ENCODE measurements around the gene HLA-G. TPM values are rescaled to one million over a fixed set of nuclear protein-coding genes. Genes with fewer than 3 reads are reported as not detected.
A peak's percentile ranks its signal among the peaks of the same experiment; 100 is the strongest.

Gene HLA-G
- polyA plus RNA-seq, 1 donor (not counting 4 experiments of a cell fraction or from before 2014, with no cell fraction given) = 0.84 TPM

DNA sequence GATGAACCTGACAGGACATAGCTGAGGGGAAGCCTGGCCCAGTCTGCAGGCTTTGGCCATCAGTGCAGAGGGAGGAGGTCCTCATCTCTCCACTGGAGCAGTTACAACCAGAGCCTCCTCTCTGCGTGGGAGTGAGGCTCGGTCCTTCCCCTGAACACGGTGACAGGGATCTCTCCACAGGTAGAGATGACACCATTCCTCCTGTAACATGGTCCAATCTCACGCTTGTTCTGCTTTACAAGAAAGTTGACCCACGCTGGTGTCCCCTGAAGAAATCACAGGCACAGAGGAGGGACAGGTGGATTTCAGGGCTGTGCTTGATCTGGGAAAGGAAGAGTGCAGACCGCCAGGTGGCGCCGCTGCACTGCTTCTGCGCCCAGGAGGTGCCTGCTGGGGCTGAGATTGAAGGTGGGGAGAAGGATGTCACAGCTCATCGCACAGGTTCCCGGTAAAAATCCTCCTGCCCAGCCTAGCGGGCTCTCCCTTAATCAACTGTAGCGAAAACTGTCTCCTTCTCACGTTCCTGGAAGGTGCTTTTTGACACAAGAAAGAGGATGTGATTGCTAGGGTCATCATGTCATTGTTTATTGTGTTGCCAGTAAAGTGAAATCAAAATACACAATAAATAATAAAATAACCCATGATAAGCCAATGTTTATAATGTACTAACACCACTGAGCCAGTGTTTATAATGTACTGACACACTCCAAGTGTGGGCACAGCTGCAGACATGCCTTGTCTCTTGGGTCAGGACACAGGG lies 20.4 kb downstream of the HLA-G start:
- no peaks in the 10 kb centered on the region for H3K9me3 ChIP-seq (ENCODE audit: control insufficient read depth, low read depth, low read length)
- FAIRE-seq = peak; percentile 48
- no peaks in the 10 kb centered on the region for H3K9me1 ChIP-seq (ENCODE audit: control insufficient read depth, extremely low read depth, insufficient read depth, low read length)
- peaks cover 4% of the 10 kb centered on the region for H3K4me1 ChIP-seq (ENCODE audit: control insufficient read depth, extremely low read depth, insufficient read depth, low read length)
- TF ChIP-seq, protein P1, sequence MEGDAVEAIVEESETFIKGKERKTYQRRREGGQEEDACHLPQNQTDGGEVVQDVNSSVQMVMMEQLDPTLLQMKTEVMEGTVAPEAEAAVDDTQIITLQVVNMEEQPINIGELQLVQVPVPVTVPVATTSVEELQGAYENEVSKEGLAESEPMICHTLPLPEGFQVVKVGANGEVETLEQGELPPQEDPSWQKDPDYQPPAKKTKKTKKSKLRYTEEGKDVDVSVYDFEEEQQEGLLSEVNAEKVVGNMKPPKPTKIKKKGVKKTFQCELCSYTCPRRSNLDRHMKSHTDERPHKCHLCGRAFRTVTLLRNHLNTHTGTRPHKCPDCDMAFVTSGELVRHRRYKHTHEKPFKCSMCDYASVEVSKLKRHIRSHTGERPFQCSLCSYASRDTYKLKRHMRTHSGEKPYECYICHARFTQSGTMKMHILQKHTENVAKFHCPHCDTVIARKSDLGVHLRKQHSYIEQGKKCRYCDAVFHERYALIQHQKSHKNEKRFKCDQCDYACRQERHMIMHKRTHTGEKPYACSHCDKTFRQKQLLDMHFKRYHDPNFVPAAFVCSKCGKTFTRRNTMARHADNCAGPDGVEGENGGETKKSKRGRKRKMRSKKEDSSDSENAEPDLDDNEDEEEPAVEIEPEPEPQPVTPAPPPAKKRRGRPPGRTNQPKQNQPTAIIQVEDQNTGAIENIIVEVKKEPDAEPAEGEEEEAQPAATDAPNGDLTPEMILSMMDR (optimal IDR thresholded peaks at IDR 0.05 in 1 of 3, IDR thresholded peaks at IDR 0.05 in 1 of 3, conservative IDR thresholded peaks at IDR 0.05 in 1 of 3; ENCODE audit: extremely low read depth in 1 of 3, insufficient read depth in 2 of 3, low read length in 3 of 3) = peak; percentile 93 to 99 (median 96)
- TF ChIP-seq EZH2 (IDR thresholded peaks at IDR 0.05; ENCODE audit: low read length) = no peak
- no peak overlapping the region for H2AFZ ChIP-seq (ENCODE audit: control insufficient read depth, low read length)
- H4K20me1 ChIP-seq (ENCODE audit: control insufficient read depth, extremely low read depth, insufficient read depth, low read length) = no peaks in the 10 kb centered on the region
- H3K36me3 ChIP-seq (ENCODE audit: control insufficient read depth in 2 of 2, extremely low read depth in 1 of 2, insufficient read depth in 2 of 2, low read length in 2 of 2) = no peaks in the 10 kb centered on the region
- H3K4me3 ChIP-seq (ENCODE audit: control insufficient read depth in 2 of 3, extremely low read depth in 1 of 3, insufficient read depth in 2 of 3, low read depth in 1 of 3, low read length in 3 of 3) = no peak overlapping the region
- dilution Hi-C loops (cut with MboI; ENCODE audit: extremely low pct_ligation_motif_present, low sequenced_read_pairs) = loop anchor here (10.0 kb wide), 1 partner anchor 167 kb away; no protein-coding TSS in a partner anchor
- peak; percentile 36 for DNase-seq (ENCODE audit: low read depth, low spot score)
- peaks cover 31% of the 10 kb centered on the region for H3K27me3 ChIP-seq (ENCODE audit: control insufficient read depth, extremely low read depth, insufficient read depth, low read length)
- no peak overlapping the region for H3K27ac ChIP-seq (ENCODE audit: control insufficient read depth, insufficient read depth, low read length)
- peak overlapping the region; percentile 20 for H3K4me2 ChIP-seq (ENCODE audit: control insufficient read depth, extremely low read depth, insufficient read depth, low read depth, low read length)
- no peak overlapping the region for H3K9ac ChIP-seq (ENCODE audit: control insufficient read depth, extremely low read depth, insufficient read depth, low read length)
- no peaks in the 10 kb centered on the region for H3K79me2 ChIP-seq (ENCODE audit: control insufficient read depth, insufficient read depth, low read length)

DNA sequence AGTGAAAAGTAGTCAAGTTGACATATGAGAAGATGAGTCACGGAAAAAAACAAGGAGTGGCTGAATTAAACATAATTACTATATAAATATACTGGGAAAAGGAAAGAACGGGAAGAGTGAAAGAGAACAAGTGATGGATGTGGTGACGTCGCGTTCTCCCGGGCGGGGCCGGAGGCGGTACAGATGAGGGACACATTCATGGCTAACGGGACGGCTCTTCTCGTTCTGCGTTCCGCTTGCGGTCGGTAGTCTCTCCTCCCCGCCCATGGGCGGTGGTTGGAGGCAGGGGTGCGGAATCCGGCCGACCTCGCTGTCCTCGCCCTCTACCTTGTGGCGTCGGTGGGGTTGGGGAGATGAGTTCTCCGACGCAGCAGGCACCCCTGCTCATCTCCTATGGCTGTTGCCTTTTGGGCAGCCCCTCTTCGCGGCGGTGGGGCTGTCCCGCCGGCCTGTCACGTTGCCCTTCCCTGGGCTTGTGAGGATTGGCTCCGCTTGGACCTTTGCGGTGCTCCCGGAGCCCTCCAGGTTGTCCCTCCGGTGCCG lies 22.5 kb downstream of the HLA-G start:
- dilution Hi-C loops (cut with MboI; ENCODE audit: extremely low pct_ligation_motif_present, low sequenced_read_pairs) = no loop called here
- no peak for DNase-seq (ENCODE audit: low read depth, low spot score)

More for the DNA sequence above, 22.5 kb downstream of the HLA-G start:
- H3K27me3 ChIP-seq (ENCODE audit: control insufficient read depth, extremely low read depth, insufficient read depth, low read length) = peaks cover 38% of the 10 kb centered on the region
- peaks cover 1% of the 10 kb centered on the region for H3K4me1 ChIP-seq (ENCODE audit: control insufficient read depth, extremely low read depth, insufficient read depth, low read length)
- no peaks in the 10 kb centered on the region for H3K9me3 ChIP-seq (ENCODE audit: control insufficient read depth, low read depth, low read length)
- peak overlapping the region; percentile 47 for H2AFZ ChIP-seq (ENCODE audit: control insufficient read depth, low read length)
- H3K9ac ChIP-seq (ENCODE audit: control insufficient read depth, extremely low read depth, insufficient read depth, low read length) = no peak overlapping the region
- H3K9me1 ChIP-seq (ENCODE audit: control insufficient read depth, extremely low read depth, insufficient read depth, low read length) = no peaks in the 10 kb centered on the region
- H3K4me3 ChIP-seq (ENCODE audit: control insufficient read depth in 2 of 3, extremely low read depth in 1 of 3, insufficient read depth in 2 of 3, low read depth in 1 of 3, low read length in 3 of 3) = no peak overlapping the region
- peak overlapping the region; percentile 46 for H3K4me2 ChIP-seq (ENCODE audit: control insufficient read depth, extremely low read depth, insufficient read depth, low read depth, low read length)
- no peaks in the 10 kb centered on the region for H3K79me2 ChIP-seq (ENCODE audit: control insufficient read depth, insufficient read depth, low read length)
- H4K20me1 ChIP-seq (ENCODE audit: control insufficient read depth, extremely low read depth, insufficient read depth, low read length) = no peaks in the 10 kb centered on the region
- peak; percentile 65 for TF ChIP-seq EZH2 (IDR thresholded peaks at IDR 0.05; ENCODE audit: low read length)
- TF ChIP-seq, protein P1 (optimal IDR thresholded peaks at IDR 0.05 in 1 of 3, IDR thresholded peaks at IDR 0.05 in 1 of 3, conservative IDR thresholded peaks at IDR 0.05 in 1 of 3; ENCODE audit: extremely low read depth in 1 of 3, insufficient read depth in 2 of 3, low read length in 3 of 3) = no peak
- no peak overlapping the region for H3K27ac ChIP-seq (ENCODE audit: control insufficient read depth, insufficient read depth, low read length)
- FAIRE-seq = no peak
- no peaks in the 10 kb centered on the region for H3K36me3 ChIP-seq (ENCODE audit: control insufficient read depth in 2 of 2, extremely low read depth in 1 of 2, insufficient read depth in 2 of 2, low read length in 2 of 2)
